ENCODE data around the gene MARCKS. TPM values are rescaled to one million over a fixed set of nuclear protein-coding genes. Genes with fewer than 3 reads are reported as not detected.
A peak's percentile ranks its signal among the peaks of the same experiment; 100 is the strongest.

MARCKS gene
- total RNA-seq, 6 experiments from 2014 or later = 162 to 199 (median 166) TPM

GRCh38 chr6:113828984-113829695 is 28.0 kb upstream of the MARCKS start:
- H3K27me3 Mint-ChIP-seq (ENCODE audit: insufficient read depth) = no peaks in the 10 kb centered on the region
- TF ChIP-seq, protein P1, sequence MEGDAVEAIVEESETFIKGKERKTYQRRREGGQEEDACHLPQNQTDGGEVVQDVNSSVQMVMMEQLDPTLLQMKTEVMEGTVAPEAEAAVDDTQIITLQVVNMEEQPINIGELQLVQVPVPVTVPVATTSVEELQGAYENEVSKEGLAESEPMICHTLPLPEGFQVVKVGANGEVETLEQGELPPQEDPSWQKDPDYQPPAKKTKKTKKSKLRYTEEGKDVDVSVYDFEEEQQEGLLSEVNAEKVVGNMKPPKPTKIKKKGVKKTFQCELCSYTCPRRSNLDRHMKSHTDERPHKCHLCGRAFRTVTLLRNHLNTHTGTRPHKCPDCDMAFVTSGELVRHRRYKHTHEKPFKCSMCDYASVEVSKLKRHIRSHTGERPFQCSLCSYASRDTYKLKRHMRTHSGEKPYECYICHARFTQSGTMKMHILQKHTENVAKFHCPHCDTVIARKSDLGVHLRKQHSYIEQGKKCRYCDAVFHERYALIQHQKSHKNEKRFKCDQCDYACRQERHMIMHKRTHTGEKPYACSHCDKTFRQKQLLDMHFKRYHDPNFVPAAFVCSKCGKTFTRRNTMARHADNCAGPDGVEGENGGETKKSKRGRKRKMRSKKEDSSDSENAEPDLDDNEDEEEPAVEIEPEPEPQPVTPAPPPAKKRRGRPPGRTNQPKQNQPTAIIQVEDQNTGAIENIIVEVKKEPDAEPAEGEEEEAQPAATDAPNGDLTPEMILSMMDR (IDR thresholded peaks at IDR 0.05) = no peak
- no peak overlapping the region; the same call in 1 of the 2 replicates for H3K4me3 Mint-ChIP-seq
- H3K36me3 Mint-ChIP-seq (ENCODE audit: low read depth) = no peaks in the 10 kb centered on the region
- no peak overlapping the region; the same call in 1 of the 2 replicates for H3K27ac Mint-ChIP-seq
- no peaks in the 10 kb centered on the region for H3K9me3 Mint-ChIP-seq
- DNase-seq = no peak
- H3K4me1 Mint-ChIP-seq (ENCODE audit: low read depth) = peaks cover 36% of the 10 kb centered on the region

DNA sequence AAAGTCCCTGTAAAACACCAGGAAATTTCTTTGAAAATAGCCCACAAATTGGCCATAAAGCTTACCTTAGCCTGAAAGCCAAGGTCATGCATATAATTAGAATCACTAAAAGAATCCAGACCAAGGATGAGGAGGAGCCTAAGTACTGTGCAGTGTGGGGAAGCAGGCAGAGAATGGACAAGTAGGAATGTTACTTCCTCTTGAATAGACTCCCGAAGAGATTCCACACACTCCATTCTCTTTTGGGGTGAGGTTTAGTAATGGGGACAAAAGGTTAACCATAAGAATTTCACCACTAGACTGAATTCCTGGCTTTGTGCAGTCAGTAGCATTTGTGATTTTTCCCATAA is 27.5 kb upstream of the MARCKS start:
- Mint-ChIP-seq H3K4me3 (no peak overlapping the region; the same call in 1 of the 2 replicates), H3K36me3 (ENCODE audit: low read depth) (no peaks in the 10 kb centered on the region), H3K9me3 (no peaks in the 10 kb centered on the region), H3K27me3 (ENCODE audit: insufficient read depth) (no peaks in the 10 kb centered on the region), H3K4me1 (ENCODE audit: low read depth) (peaks cover 36% of the 10 kb centered on the region), H3K27ac (no peak overlapping the region; the same call in 1 of the 2 replicates)
- TF ChIP-seq, protein P1 (IDR thresholded peaks at IDR 0.05) = no peak
- peak; percentile 63 for DNase-seq

- TF ChIP-seq, protein P1 (IDR thresholded peaks at IDR 0.05) = no peak
- Mint-ChIP-seq H3K27me3 (ENCODE audit: insufficient read depth) (no peaks in the 10 kb centered on the region), H3K4me1 (ENCODE audit: low read depth) (peaks cover 36% of the 10 kb centered on the region), H3K27ac (no peak overlapping the region), H3K9me3 (no peaks in the 10 kb centered on the region), H3K36me3 (ENCODE audit: low read depth) (no peaks in the 10 kb centered on the region), H3K4me3 (no peak overlapping the region)
- DNase-seq = no peak
Measured at GRCh38 chr6:113830140-113830539, 27.0 kb upstream of the MARCKS start.

GRCh38 chr6:113833537-113833936 is 23.6 kb upstream of the MARCKS start:
- H3K27me3 Mint-ChIP-seq (ENCODE audit: insufficient read depth) = no peaks in the 10 kb centered on the region
- peak overlapping the region; percentile 64; the same call in 1 of the 2 replicates for H3K27ac Mint-ChIP-seq
- TF ChIP-seq, protein P1 (IDR thresholded peaks at IDR 0.05) = no peak
- H3K4me3 Mint-ChIP-seq = no peak overlapping the region
- peak; percentile 52 for DNase-seq
- no peaks in the 10 kb centered on the region for H3K9me3 Mint-ChIP-seq
- no peaks in the 10 kb centered on the region for H3K36me3 Mint-ChIP-seq (ENCODE audit: low read depth)
- H3K4me1 Mint-ChIP-seq (ENCODE audit: low read depth) = peaks cover 27% of the 10 kb centered on the region

DNA sequence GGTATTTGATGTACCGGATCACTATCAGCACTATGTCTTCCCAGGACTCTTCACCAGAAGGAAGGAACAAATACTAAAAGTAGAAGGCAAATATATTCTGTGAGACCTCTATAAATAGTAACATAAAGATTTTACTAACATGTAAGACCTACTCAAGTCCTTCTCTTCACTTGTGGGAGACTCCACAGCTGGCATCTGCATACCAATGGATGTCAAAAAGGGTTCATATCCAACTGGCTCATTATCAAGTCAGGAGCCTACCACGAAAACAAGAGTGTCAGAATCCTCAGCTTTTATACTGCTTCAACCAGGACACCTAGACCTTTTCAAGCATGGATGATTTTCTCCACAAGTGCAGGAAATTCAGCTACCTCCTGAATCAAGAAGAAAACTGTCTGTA is 20.0 kb upstream of the MARCKS start:
- no peak overlapping the region for H3K4me3 Mint-ChIP-seq
- peaks cover 17% of the 10 kb centered on the region for H3K4me1 Mint-ChIP-seq (ENCODE audit: low read depth)
- no peak overlapping the region for H3K27ac Mint-ChIP-seq
- TF ChIP-seq, protein P1 (IDR thresholded peaks at IDR 0.05) = no peak
- no peak for DNase-seq
- H3K9me3 Mint-ChIP-seq = no peaks in the 10 kb centered on the region
- no peaks in the 10 kb centered on the region for H3K36me3 Mint-ChIP-seq (ENCODE audit: low read depth)
- no peaks in the 10 kb centered on the region for H3K27me3 Mint-ChIP-seq (ENCODE audit: insufficient read depth)

All from HFFc6 (cell line).